ENCODE measurements around the gene ZNF521. TPM values are rescaled to one million over a fixed set of nuclear protein-coding genes. Genes with fewer than 3 reads are reported as not detected.

The ZNF521 gene
- total and polyA plus RNA-seq, 2 of the 13 experiments (the other 11 are each of a cell fraction or from before 2014, with no cell fraction given) = 0.02 TPM; not detected in 1

DNA sequence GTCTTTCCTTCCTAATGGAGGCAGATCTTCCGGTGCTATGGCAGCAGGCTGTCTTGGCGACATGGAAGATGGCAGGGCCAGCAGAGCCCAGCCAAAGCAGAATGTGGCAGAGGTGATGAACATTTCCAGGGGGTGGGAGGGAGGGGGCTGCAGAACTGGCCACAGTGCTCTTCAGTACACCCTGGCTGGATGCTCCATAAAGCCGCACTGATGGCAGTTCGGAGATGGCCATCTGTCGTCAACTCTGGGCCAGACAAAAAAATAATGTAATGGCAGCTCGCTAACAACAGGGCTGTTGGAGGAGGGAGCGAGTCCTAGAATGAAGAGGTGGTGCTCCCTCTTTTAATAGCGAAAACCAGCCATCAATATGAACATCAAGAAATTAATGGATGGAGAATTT, 271.0 kb downstream of the ZNF521 start (continued):
- TF ChIP-seq FOXO4 (CRISPR knock-in tag; conservative IDR thresholded peaks at IDR 0.05) (no peak), ZNF547 (CRISPR knock-in tag; IDR thresholded peaks at IDR 0.05) (no peak), ZSCAN22 (CRISPR knock-in tag; IDR thresholded peaks at IDR 0.05) (no peak), ZFY (CRISPR knock-in tag; IDR thresholded peaks at IDR 0.05) (no peak), PRMT3 (CRISPR knock-in tag; IDR thresholded peaks at IDR 0.05; ENCODE audit: borderline replicate concordance, low read depth) (no peak), STAG1 (CRISPR knock-in tag; IDR thresholded peaks at IDR 0.05) (no peak), ZBTB3 (CRISPR knock-in tag; IDR thresholded peaks at IDR 0.05; ENCODE audit: borderline replicate concordance, low read depth) (no peak), ZNF784 (CRISPR knock-in tag; IDR thresholded peaks at IDR 0.05; ENCODE audit: borderline replicate concordance) (no peak)

DNA sequence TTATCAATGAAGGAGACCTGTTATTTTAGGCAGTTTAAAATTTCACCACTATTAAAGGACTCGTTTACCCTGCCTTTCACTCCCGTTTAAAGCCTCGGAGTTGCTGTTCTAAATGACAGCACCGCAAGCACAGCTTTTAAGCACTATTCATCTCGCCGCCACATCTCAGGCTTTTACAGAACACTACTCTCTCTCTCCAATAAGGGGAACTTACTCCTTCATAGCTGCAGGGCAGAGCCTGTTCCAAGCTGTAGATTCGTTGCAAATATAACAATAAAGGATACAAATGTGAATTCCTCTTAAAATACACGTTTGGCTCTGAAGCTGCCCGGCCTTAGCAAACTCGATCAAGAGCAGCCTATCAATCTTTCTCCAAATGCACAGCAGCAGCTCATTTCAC, 271.8 kb downstream of the ZNF521 start:
- Histone ChIP-seq H3K79me2 (ENCODE audit: insufficient read depth, low read length) (no peaks in the 10 kb centered on the region), H3K27ac (ENCODE audit: extremely low read length, insufficient read depth, low read length) (no peak overlapping the region), H3K36me3 (replicated peaks in 1 of 2; ENCODE audit: control insufficient read depth in 1 of 2, insufficient read depth in 2 of 2, low read length in 2 of 2) (no peaks in the 10 kb centered on the region), H3K4me2 (ENCODE audit: low read depth, low read length) (no peak overlapping the region), H4K20me1 (ENCODE audit: insufficient read depth, low read length) (no peaks in the 10 kb centered on the region), H2AFZ (ENCODE audit: low read length) (no peak overlapping the region), H3K27me3 (ENCODE audit: control insufficient read depth in 1 of 2, insufficient read depth in 2 of 2, low read length in 2 of 2) (no peaks in the 10 kb centered on the region), H3K9ac (ENCODE audit: insufficient read depth, low read depth, low read length) (no peak overlapping the region), H3K4me1 (ENCODE audit: insufficient read depth, low read length) (peaks cover 16% of the 10 kb centered on the region), H3K9me3 (ENCODE audit: low read length) (no peaks in the 10 kb centered on the region), H3K4me3 (replicated peaks in 1 of 3; ENCODE audit: insufficient read depth in 1 of 3, low read depth in 2 of 3, low read length in 3 of 3) (no peak overlapping the region)
- no peak for DNase-seq (ENCODE audit: low spot score)
- in situ Hi-C loops (cut with HindIII; ENCODE audit: extremely low pct_ligation_motif_present, low pct_unique_long_range_greater_than_20kb) (no loop called here), intact Hi-C loops (cut with micrococcal nuclease; ENCODE audit: unreplicated experiment) (no loop called here)
- ATAC-seq = no peak
- no peak for TF ChIP-seq ZNF570 (CRISPR knock-in tag; IDR thresholded peaks at IDR 0.05; ENCODE audit: borderline replicate concordance)
- no peak for TF ChIP-seq TEAD2 (CRISPR knock-in tag; IDR thresholded peaks at IDR 0.05)
- no peak for TF ChIP-seq ARNTL (CRISPR knock-in tag; IDR thresholded peaks at IDR 0.05)
- no peak for TF ChIP-seq SPEN (CRISPR knock-in tag; IDR thresholded peaks at IDR 0.05; ENCODE audit: low read depth)
- TF ChIP-seq ZNF629 (CRISPR knock-in tag; conservative IDR thresholded peaks at IDR 0.05) = no peak
- TF ChIP-seq ZNF672 (CRISPR knock-in tag; IDR thresholded peaks at IDR 0.05) = no peak
- no peak for TF ChIP-seq ZNF83 (CRISPR knock-in tag; IDR thresholded peaks at IDR 0.05; ENCODE audit: borderline replicate concordance)
- no peak for TF ChIP-seq FLYWCH1 (CRISPR knock-in tag; IDR thresholded peaks at IDR 0.05)
- TF ChIP-seq MED1 (CRISPR knock-in tag; IDR thresholded peaks at IDR 0.05) = no peak
- no peak for TF ChIP-seq TRIM22 (IDR thresholded peaks at IDR 0.05)
- TF ChIP-seq DPF2 (CRISPR knock-in tag; IDR thresholded peaks at IDR 0.05; ENCODE audit: borderline replicate concordance, low read depth) = no peak
- BruUV-seq (replicated peaks) = no TSS peak
- WGBS (ENCODE audit: low lambda C conversion rate) = 35% methylated on average over 10 of the region's 10 CpGs
- ChIA-PET CTCF (ENCODE audit: low intra/inter-chr PET ratio, low total read pairs) (no interaction called here), POLR2A (no interaction called here)
- no peak for FAIRE-seq
